OCI-LY7 (cell line): ENCODE results near the gene TRAF5. TPM values are rescaled to one million over a fixed set of nuclear protein-coding genes. Genes with fewer than 3 reads are reported as not detected.
"Not testable (repeated sequence)": the region's sequence is repeated elsewhere in the genome, so short reads cannot be mapped to it uniquely, and the experiment has no call there.

Experiments used
- BruUV-seq: library from RNA; stranded (reverse); fragments of 400-500 nt; replicated peaks from 2 replicates; lab custom pipeline; 2021; lab: Mats Ljungman, UMichigan
- CTCF ChIA-PET: fragments of 300-600 bp; sonication (Branson Sonifier 250); formaldehyde crosslinking; loops from one replicate; lab custom pipeline; 2022; ENCODE audit warnings: antibody characterized with exemption; ENCODE audit not compliant: unreplicated experiment; lab: Charles Lee
- POLR2A ChIA-PET: fragments of 300-600 bp; sonication (Branson Sonifier 250); formaldehyde crosslinking; loops from one replicate; lab custom pipeline; 2022; ENCODE audit warnings: antibody characterized with exemption; lab: Charles Lee
- DNase-seq: peaks from one replicate; pipeline ENCODE4 v3.0.0-alpha.2; 2015; ENCODE audit warnings: low spot score
- H2AFZ ChIP-seq: fragments of 200-600 bp; sonication (generic), shearing (Covaris generic); 2 replicates; pipeline ENCODE4 v1.6.1; 2014; ENCODE audit warnings: mild to moderate bottlenecking, antibody characterized with exemption, low read length, moderate library complexity
- H3K27ac ChIP-seq: fragments of 200-600 bp; sonication (generic); 2 replicates; pipeline ENCODE4 v1.5.1; 2014; ENCODE audit warnings: mixed run types, low read depth, mild to moderate bottlenecking, moderate library complexity, low read length, inconsistent platforms; ENCODE audit not compliant: poor library complexity, severe bottlenecking
- H3K36me3 ChIP-seq: fragments of 200-600 bp; sonication (generic); 2 replicates; pipeline ENCODE4 v1.6.1; 2014; ENCODE audit warnings: mild to moderate bottlenecking, antibody characterized with exemption, low read length, moderate library complexity, mixed read lengths; ENCODE audit not compliant: insufficient read depth
- H3K4me1 ChIP-seq: fragments of 200-600 bp; sonication (generic); 2 replicates; pipeline ENCODE4 v1.5.1; 2014; ENCODE audit warnings: mild to moderate bottlenecking, low read length; ENCODE audit not compliant: insufficient read depth, poor library complexity, severe bottlenecking
- H3K4me2 ChIP-seq: fragments of 200-600 bp; sonication (generic); 2 replicates; pipeline ENCODE4 v1.6.1; 2014; ENCODE audit warnings: mild to moderate bottlenecking, low read length
- H3K4me3 ChIP-seq: fragments of 200-600 bp; sonication (generic); 2 replicates; pipeline ENCODE4 v1.5.1; 2014; ENCODE audit warnings: mild to moderate bottlenecking, low read depth, low read length; ENCODE audit not compliant: poor library complexity, severe bottlenecking
- H3K79me2 ChIP-seq: fragments of 200-600 bp; sonication (generic); 2 replicates; pipeline ENCODE4 v1.6.1; 2016; ENCODE audit warnings: low read depth, mild to moderate bottlenecking, low read length, moderate library complexity, mixed read lengths; ENCODE audit not compliant: insufficient read depth
- H3K9me2 ChIP-seq: fragments of 200-600 bp; sonication (generic); 2 replicates; pipeline ENCODE4 v1.6.1; 2016; ENCODE audit warnings: mild to moderate bottlenecking, low read length, mixed read lengths; ENCODE audit not compliant: insufficient read depth
- H3K9me3 ChIP-seq: fragments of 200-600 bp; sonication (generic); 2 replicates; pipeline ENCODE4 v1.6.1; 2014; ENCODE audit warnings: mild to moderate bottlenecking, mixed run types, low read length, mixed read lengths
- H4K20me1 ChIP-seq: fragments of 200-600 bp; sonication (generic); 2 replicates; pipeline ENCODE4 v1.6.1; 2014; ENCODE audit warnings: mild to moderate bottlenecking, antibody characterized with exemption, low read length, moderate library complexity, mixed read lengths; ENCODE audit not compliant: insufficient read depth
- EZH2phosphoT487 ChIP-seq: fragments of 200-600 bp; sonication (generic); IDR thresholded peaks from 2 replicates; pipeline ENCODE4 v1.6.1; 2018; ENCODE audit warnings: low read depth, borderline replicate concordance, mild to moderate bottlenecking, mixed run types, antibody characterized with exemption, low read length, moderate library complexity, mixed read lengths
- intact Hi-C: fragments of 100-400 bp; cut with micrococcal nuclease; formaldehyde crosslinking; loops from one replicate; pipeline ENCODE4 v1.10.0; 2022; ENCODE audit not compliant: unreplicated experiment
- total RNA-seq, 2 experiments: library from RNA; depleted of rRNA in 1 of 2; stranded (reverse); fragments of >200 nt in 1 of 2; shearing (Covaris generic) in 1 of 2; gene quantifications; 2 replicates each; pipeline ENCODE4 v1.2.3, GENCODE V29; 2014 to 2022
- TF ChIP-seq, protein P1 (sequence below): fragments of 200-600 bp; sonication (generic); conservative IDR thresholded peaks from 2 replicates; pipeline ENCODE4 v1.5.1; 2014; ENCODE audit warnings: mild to moderate bottlenecking, antibody characterized with exemption, low read length, moderate library complexity, mixed read lengths

TRAF5 gene
- total RNA-seq, 2 experiments from 2014 or later, result 24.2 to 54.4 TPM

- H3K36me3 ChIP-seq, intact Hi-C loops, H2AFZ ChIP-seq, H3K9me3 ChIP-seq, CTCF ChIA-PET, H4K20me1 ChIP-seq, H3K79me2 ChIP-seq, BruUV-seq, H3K4me3 ChIP-seq, H3K27ac ChIP-seq, H3K9me2 ChIP-seq, H3K4me1 ChIP-seq: not testable (repeated sequence)
- TF ChIP-seq, protein P1, sequence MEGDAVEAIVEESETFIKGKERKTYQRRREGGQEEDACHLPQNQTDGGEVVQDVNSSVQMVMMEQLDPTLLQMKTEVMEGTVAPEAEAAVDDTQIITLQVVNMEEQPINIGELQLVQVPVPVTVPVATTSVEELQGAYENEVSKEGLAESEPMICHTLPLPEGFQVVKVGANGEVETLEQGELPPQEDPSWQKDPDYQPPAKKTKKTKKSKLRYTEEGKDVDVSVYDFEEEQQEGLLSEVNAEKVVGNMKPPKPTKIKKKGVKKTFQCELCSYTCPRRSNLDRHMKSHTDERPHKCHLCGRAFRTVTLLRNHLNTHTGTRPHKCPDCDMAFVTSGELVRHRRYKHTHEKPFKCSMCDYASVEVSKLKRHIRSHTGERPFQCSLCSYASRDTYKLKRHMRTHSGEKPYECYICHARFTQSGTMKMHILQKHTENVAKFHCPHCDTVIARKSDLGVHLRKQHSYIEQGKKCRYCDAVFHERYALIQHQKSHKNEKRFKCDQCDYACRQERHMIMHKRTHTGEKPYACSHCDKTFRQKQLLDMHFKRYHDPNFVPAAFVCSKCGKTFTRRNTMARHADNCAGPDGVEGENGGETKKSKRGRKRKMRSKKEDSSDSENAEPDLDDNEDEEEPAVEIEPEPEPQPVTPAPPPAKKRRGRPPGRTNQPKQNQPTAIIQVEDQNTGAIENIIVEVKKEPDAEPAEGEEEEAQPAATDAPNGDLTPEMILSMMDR, result 0 out of 2 replicates have a peak, but pooled peaks have one; percentile 38
- POLR2A ChIA-PET, result interaction anchor here (0.7 to 1.0 kb wide), 2 partner anchors 95 to 169 kb away, joined by 3 read pairs; no protein-coding TSS in a partner anchor
- H3K4me2 ChIP-seq, result peak overlapping the region; percentile 21; the same call in 1 of the 2 replicates
- peak; percentile 22 for DNase-seq
These were observed 89.6 kb downstream of the TRAF5 start for GRCh38 chr1:211416246-211416627.

DNA sequence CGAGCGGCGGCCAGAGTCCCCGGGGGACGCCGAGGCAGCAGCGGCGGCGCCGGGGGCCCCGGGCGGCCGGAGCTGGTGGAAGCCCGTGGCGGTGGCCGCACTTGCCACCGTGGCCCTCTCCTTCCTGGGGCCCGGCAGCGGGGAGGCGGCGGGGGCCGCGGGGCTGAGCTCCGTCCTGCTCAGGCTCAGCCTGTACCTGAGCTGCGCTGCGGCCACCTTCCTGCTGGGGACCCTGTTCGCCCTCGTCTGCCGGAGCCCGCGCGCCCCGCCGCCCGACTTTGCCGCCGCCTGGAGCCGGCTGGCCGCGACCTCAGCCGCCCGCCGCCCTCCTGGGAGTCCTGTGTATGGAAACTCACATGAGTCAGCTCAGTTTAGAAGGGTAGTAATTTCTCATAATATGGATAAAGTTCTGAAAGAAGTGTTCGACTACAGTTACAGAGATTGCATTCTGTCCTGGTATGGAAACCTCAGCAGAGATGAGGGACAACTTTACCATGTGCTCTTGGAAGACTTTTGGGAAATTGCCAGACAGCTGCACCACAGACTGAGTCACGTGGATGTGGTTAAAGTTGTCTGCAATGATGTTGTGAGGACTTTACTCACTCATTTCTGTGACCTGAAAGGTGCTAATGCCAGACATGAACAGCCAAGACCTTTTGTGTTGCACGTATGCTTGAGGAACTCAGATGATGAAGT is 90.1 kb downstream of the TRAF5 start:
- POLR2A ChIA-PET, result interaction anchor here (1.0 kb wide), 1 partner anchor 169 kb away, joined by 3 read pairs; no protein-coding TSS in a partner anchor
- H2AFZ ChIP-seq, intact Hi-C loops, H3K9me3 ChIP-seq, H3K4me1 ChIP-seq, DNase-seq, H3K4me3 ChIP-seq, H3K79me2 ChIP-seq, H3K36me3 ChIP-seq, BruUV-seq, CTCF ChIA-PET, H4K20me1 ChIP-seq, H3K27ac ChIP-seq, H3K9me2 ChIP-seq: not testable (repeated sequence)
- H3K4me2 ChIP-seq, result 0 out of 2 replicates have a peak overlapping the region, but pooled peaks have one; percentile 5

- Histone ChIP-seq H3K36me3 (no peaks in the 10 kb centered on the region), H4K20me1 (no peaks in the 10 kb centered on the region), H3K4me2 (no peak overlapping the region), H3K79me2 (no peaks in the 10 kb centered on the region), H3K9me2 (no peaks in the 10 kb centered on the region), H3K4me1 (no peaks in the 10 kb centered on the region), H3K9me3 (no peaks in the 10 kb centered on the region), H3K27ac (no peak overlapping the region), H3K4me3 (no peak overlapping the region), H2AFZ (no peak overlapping the region)
- ChIA-PET POLR2A (no interaction called here), CTCF (no interaction called here)
- no peak for DNase-seq
- TF ChIP-seq EZH2phosphoT487, result no peak
- TF ChIP-seq, protein P1, result no peak
- intact Hi-C loops, result no loop called here
- no TSS peak for BruUV-seq
These were observed 93.8 kb downstream of the TRAF5 start for GRCh38 chr1:211420389-211420788.
